Activated CD4-positive, CD25-positive, alpha-beta regulatory T cell treated with anti-CD3 and anti-CD28 coated beads, Interleukin-2, amount 50 U/mL, for 16 hours (primary cell): ENCODE measurements around the gene FHIP1A.

ENCODE experiments used
- DNase-seq: peaks from one replicate; pipeline ENCODE4 v3.0.0-alpha.2; 2020; ENCODE audit warnings: low read depth, low spot score

Gene FHIP1A

GRCh38 chr4:151417766-151418376 lies 8.9 kb downstream of the FHIP1A start:
- no peak for DNase-seq

GRCh38 chr4:151418385-151418784 lies 9.4 kb downstream of the FHIP1A start:
- DNase-seq: no peak

- no peak for DNase-seq
Observed at GRCh38 chr4:151418856-151419255, 9.9 kb downstream of the FHIP1A start.

DNA sequence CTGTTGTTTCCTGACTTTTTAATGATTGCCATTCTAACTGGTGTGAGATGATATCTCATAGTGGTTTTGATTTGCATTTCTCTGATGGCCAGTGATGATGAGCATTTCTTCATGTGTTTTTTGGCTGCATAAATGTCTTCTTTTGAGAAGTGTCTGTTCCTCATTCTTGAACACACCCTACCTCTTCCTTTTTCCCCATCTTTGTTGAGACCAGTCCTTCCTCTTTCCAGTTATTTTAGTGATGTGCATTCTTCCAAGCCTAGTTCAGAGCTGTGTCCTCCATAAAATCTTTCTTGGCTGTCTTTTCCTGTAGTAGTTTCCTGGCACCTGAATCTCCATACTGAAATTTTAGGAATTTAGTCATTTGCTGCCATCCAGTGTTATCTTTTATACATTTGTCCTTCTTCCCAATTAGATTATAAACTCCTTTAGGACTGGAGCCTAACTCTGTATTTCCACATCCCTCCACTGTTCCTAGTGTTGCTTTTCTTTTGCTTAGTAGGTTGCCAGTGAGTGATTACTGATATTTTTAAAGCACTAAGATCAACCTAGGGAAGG lies 11.4 kb downstream of the FHIP1A start:
- DNase-seq: no peak

DNA sequence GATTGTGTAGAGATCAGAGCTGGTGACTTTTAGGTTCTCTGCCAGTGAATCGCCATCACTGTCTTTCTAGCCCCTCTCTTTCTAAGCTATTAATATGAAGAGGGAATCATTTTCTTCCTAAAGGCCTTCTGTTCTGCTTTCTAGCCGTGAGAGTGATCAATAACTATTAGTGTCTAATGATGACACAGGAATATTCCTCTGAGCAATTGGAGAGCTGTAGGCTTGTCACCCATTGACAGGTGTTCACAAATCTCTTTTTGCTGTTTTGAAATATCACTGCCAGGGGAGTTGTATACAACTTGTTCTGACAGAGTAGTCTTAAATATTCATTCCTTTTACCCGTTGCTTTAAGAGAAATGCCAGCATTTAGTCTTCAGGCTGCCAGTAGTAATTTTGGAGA lies 13.9 kb downstream of the FHIP1A start:
- no peak for DNase-seq

DNA sequence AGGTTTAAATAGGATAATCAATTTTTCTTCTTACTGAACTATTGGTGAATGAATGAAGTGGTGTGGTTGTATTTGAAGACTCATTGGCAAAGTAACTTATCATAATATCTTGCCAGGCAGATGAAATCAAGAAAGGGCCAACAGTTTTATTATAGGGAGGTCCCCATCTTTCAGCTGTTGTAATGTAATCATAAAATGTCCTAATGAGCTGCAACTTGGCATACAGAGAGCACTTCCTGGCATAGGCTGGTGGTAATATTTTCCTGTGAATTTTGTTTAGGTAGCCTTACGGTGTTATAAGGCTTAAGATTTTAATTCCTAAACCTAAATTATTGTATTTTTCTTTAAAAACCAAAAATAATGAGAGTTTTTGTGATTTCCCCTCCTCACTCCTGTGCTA lies 17.5 kb downstream of the FHIP1A start:
- DNase-seq: no peak

DNA sequence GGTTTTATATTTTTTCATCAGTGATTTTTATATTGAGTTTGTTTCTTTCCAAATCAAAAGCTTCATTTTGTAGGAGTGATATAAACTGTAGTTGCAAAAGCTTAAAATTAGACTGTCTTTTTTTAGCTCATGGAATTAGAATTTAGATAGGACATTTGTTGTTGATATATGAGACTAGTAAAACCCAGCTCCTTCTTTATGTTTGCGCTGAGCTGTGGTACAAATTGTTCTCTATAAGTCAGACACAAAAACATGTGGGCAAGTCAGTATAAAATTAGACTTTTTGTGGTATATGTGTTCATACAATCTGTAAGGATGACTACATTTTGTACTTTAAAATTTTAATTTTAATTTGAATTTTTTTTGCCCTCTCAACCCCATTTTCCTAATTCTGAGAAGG lies 18.3 kb downstream of the FHIP1A start:
- DNase-seq: no peak

- DNase-seq: no peak
Observed at GRCh38 chr4:151428346-151428745, 19.4 kb downstream of the FHIP1A start.

- no peak for DNase-seq
Observed at GRCh38 chr4:151429957-151430570, 21.1 kb downstream of the FHIP1A start.

DNA sequence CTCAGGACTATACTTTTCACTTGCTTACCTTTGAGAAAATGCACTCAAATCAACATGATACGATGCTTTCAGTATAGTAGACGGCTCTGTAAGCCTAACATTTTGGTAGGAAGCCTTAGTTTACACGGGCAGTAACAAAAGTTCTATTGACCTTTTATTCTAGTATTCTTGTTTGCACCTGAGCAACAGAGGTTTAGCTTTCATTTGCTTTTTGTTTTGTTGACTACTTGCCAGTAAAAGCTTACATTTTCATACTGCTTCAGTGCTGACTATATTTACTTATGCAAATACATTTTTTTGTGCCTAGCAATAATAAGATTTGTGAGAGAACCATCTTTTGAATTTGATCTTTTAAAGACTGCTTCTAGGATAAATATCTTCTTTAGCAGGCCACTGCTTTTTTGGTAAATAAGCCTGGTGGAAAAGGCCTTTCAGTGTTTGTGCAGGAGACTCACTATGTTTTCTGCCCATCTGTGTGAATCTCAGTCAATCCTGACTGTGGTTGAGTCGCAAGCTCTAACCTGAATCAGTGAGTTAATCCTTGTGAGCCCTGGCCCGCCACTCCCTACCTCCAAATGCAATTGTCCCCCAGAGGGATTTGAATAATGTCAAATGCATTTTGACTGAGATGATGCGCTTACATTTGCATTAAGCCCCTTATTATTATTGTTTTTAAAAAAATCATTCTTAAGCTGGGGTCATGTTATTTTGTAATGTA lies 21.9 kb downstream of the FHIP1A start:
- DNase-seq: no peak

GRCh38 chr4:151431728-151432127 lies 22.8 kb downstream of the FHIP1A start:
- DNase-seq: no peak

DNA sequence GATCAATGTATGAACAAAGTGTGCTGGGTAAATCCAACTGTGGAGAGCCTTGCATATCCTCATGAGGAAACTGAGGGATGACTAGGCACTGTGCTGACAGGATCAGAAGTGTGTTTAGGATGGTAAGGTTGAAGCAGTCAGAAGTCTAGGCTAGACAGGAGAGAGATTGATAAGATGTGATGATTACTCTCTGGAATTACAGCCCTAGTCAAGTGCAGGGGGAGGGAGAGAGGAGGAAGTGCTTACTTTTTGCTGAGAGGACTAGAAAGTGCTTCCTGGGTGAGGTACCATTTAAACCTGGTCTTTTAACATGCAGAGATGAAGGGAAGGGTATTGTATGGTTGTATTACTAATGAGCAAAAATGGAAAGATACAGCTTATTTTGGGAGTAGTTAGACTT lies 23.7 kb downstream of the FHIP1A start:
- DNase-seq: no peak

DNA sequence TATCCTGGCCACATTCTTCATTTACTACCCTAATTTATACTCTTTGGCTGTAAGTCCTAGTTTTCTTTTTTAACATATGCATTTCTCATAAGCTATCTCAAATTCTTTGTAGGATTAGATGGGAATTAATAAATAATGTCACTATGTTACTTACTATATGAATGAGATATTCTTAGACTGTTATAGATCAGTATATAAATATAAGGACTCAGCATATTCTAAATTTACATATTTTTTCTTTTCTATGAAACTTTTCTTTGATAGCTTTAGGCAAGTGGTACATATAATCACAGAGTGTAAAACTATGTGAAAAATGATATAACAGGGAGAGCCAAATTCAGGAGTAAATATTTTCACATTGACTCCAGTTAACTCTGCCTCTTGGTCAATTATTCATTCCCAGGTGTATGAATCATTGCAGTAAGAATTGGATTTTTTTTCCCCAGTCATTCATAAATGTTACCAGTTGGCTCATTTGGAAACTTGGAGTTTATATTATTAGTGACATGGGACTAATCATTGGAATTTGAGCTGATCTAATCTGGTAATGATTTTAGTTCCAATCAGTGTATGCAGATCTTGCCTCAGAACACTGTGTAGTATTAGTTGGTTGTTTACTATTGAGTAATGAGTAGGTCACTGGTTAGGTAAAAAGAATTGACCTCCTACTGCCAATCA lies 25.3 kb downstream of the FHIP1A start:
- no peak for DNase-seq

- DNase-seq: no peak
Observed at GRCh38 chr4:151436093-151436518, 27.1 kb downstream of the FHIP1A start.

GRCh38 chr4:151437505-151437904 lies 28.5 kb downstream of the FHIP1A start:
- no peak for DNase-seq

- no peak for DNase-seq
Observed at GRCh38 chr4:151438154-151438553, 29.2 kb downstream of the FHIP1A start.

- no peak for DNase-seq
Observed at GRCh38 chr4:151439320-151439719, 30.3 kb downstream of the FHIP1A start.

GRCh38 chr4:151442002-151442401 lies 33.0 kb downstream of the FHIP1A start:
- no peak for DNase-seq

GRCh38 chr4:151443247-151443646 lies 34.3 kb downstream of the FHIP1A start:
- DNase-seq: no peak

DNA sequence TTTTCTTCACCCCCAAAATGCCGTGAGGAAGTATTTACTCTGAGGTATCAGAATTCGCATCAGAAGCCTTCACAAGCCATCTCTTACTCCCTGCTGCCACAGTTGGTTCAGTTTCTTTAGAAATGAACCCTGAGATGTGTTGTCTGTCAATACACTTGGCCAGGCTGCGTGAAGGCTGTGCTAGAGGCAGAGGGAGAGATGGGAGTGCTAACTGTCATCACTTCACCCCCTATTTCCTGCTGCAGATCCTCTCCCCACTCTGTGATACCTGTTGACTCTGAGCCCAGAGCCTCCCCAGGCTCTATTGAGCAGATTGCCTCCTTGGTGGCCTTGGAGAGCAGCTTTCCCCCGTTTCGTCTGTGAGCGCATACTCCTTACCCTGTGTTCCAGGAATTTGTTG lies 34.8 kb downstream of the FHIP1A start:
- DNase-seq: no peak

GRCh38 chr4:151446208-151446607 lies 37.2 kb downstream of the FHIP1A start:
- DNase-seq: no peak

- DNase-seq: no peak
Observed at GRCh38 chr4:151454513-151454912, 45.5 kb downstream of the FHIP1A start.
